HS-5 (cell line): Measurements from ENCODE around the gene UPF1.

Experiments used
- DNase-seq: peaks from one replicate; pipeline ENCODE4 v3.0.0-alpha.2; 2012; ENCODE audit warnings: low read depth

UPF1 gene

DNA sequence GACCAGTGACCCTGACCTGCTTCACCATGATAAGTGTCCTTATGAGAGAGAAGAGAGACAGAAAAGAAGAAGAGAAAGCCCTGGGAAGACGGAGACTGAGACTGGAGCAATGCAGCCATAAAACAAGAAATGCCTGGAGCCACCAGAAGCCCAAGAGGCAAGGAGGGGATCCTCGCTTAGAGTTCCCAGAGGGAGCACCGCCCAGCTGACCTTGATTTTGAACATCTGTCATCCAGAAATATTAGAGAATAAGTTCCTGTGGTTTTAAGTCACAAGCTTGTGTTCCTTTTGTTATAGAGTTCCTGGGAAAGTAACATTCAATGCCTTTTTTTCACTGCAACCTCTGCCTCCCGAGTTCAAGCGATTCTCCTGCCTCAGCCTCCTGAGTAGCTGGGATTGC, 44.0 kb downstream of the UPF1 start:
- no peak for DNase-seq

DNA sequence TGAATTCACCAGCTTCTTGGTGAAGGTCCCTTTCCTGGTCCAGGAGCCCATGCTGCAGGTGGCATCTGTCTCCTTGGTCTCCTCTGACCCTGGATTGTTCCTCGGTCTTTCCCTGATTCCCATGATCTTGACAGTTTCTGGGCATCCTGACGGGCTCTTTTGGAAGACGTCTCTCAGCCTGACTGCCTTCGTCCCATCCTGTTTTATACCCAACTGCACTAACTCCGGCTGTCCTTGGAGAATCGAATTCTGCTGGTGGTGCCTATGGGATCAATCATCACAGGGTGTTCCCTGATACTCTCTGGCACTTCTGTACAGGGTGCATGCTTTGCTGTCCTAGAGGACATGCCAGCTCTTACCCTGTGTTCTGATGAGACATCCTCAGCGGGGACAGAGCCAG, 45.1 kb downstream of the UPF1 start:
- no peak for DNase-seq

- no peak for DNase-seq
These were observed 46.5 kb downstream of the UPF1 start for GRCh38 chr19:18878058-18878797.

GRCh38 chr19:18878858-18879578, 47.3 kb downstream of the UPF1 start:
- no peak for DNase-seq

GRCh38 chr19:18879579-18880373, 48.0 kb downstream of the UPF1 start:
- DNase-seq: no peak

- no peak for DNase-seq
These were observed 49.7 kb downstream of the UPF1 start for GRCh38 chr19:18881491-18881890.

DNA sequence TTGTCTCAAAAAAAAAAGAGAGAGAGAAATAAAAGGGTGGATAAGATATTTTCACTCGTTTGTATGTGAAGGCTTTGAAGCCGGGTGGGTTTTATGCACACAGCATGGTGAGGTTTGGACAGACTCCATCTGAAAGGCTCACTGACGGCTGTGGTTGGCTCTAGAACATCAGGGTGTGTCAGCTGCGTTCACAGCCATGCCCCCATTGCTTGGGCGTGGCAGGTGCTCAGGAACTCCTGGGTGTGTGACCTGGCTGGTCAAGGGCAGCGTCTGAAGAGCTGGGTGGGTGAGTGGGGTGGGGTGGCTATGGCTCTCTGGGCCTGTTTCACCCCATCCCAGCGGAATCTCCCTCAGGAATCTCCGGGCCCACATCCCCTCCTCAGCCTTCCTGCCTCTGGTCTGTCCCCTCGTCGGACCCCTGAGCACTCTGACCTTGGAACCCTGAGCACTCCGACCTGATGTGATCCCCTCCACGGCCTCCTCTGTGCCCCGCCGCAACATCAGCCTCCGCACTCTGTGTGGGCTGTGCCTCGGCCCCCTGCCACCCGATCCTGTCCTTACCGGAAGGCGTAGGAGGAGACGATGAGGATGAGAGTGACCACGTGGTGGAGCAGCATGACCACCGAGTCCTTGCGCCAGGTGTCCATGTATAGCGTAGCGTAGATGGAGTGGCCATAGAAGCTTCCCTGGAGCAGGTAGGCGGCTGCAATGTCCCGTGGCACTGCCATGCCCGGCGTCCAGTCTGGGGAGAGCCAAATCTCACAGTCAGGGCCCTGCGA, 52.0 kb downstream of the UPF1 start:
- DNase-seq: no peak

DNA sequence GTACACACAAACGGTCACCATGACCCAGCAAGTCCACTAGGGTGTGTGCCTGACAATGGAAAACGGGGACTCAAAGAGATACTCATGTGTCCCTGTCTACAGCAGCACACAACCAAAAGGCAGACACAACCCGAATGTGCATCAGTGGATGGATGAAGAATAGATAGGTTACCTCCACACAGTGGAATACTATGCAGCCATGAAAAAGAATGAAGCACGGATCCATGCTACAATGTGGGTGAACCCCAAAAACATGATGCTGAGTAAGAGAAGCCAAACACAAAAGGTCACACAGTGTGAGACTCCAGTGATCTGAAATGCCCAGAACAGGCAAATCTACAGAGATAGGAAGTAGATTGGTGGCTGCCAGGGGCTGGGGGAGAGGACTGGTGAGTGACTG, 55.2 kb downstream of the UPF1 start:
- no peak for DNase-seq

DNA sequence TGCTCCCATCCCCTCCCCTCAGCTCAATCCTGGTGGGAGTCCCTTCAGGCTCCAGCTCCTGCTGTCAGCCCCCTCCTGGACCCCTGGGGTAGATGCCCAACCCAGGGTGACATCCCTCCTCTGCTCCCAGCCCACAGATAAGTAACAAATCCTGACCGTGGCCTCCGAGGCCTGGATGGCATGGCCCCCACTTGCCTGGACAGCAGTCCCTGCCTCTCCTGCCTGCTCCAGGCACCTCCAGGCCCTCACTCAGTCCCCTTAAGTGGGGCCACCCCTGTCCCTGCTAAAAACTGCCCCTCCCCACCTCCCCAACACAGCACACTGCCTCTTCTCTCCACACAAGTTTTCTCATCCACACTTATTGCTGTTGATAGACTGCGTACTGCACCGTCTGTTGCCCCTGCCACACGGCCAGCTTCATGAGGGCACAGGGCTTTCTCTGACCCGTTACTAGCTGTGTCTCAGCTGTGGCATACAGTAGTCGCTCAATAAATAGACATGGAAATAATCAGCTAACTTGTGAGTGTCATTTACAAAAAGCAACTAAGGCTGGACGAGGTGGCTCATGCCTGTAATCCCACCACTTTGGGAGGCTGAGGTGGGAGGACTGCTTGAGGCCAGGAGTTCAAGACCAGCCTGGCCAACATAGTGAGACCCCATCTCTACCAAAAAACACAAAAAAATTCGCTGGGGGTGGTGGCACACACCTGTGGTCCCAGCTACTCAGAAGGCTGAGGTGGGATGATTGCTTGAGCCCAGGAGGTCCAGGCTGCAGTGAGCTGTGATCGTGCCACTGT, 58.4 kb downstream of the UPF1 start:
- DNase-seq: no peak

- no peak for DNase-seq
These were observed 62.0 kb downstream of the UPF1 start for GRCh38 chr19:18893587-18894253.

DNA sequence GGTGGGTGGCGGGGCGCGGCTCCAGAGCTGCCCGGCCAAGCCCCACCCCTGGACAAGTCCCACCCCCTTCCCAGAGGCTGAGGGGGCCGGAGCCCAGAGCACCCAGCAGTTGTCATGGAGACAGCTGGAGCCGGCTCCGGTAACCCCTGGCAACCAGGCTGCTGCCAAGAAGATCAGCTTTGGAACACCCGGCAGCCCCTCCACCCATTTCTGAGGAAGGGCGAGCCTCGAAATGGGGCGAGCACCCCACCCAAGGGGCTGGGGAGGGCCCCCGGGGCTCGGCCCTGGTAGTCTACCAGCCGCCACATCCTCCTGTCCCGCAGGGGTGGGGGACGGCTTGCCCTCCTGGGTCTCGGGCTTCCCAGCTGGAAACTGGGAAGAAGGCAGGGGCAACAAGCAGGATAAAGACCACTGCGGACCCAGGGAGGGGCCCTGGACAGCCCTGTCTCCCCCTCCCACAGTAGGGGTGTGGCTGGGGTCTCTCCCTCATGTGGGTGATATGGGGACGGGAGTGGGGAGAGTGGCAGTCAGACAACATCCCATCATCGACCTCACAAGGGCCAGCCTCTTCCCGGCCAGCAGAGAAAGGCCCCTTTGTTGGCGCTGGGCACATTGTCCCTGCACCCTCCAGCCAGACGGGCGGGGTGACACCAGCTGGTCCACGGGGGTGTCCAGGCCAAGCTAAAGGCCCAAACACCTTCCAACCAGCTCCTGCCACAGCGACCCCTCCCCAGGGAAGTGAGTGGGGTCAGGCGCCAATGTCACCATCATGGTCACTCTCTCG, 62.7 kb downstream of the UPF1 start:
- no peak for DNase-seq

DNA sequence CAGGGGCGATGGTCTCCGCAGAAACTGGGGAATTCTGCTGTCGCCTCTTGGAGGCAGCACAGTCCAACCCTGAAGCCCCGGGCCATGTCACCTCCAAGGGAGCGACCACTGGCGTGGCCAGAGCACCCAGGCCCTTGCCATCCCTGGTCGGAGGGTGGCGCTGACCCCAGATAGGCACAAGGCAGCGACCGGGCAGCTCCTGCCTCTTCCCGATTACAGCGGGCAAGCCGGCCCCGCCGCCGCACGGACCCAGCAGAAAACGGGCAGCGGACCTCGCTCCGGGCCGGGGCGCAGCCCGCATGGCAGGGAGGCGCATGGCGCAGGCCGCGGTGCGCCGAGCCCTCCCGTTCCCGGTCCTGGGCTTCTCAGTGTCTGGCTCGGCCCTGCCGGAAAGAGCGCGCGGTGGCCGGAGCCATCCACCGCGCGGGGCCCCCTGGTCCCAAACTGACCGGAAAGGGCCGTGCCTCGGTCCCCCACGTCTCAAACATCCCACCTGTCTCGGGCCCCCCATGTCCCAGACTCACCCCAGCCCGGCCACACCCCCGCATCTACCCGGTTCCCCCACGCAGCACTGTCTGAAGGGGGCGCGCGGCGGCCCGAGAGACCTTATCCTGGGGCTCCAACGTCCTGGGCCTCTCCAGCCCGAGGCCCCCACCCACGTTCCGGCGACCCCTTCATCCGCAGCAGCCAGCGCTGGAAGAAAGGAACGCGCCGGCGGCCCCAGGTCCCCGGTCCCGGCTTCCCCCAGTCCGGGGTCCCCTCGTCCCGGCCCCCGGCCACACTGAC, 63.5 kb downstream of the UPF1 start:
- DNase-seq: no peak

- no peak for DNase-seq
These were observed 64.1 kb downstream of the UPF1 start, which contains the start of gene CERS1 for GRCh38 chr19:18895824-18896341. TSS of gene CERS1 (minus strand) at chr19:18896158. CDS start at chr19:18896072, 86 bp downstream.

DNA sequence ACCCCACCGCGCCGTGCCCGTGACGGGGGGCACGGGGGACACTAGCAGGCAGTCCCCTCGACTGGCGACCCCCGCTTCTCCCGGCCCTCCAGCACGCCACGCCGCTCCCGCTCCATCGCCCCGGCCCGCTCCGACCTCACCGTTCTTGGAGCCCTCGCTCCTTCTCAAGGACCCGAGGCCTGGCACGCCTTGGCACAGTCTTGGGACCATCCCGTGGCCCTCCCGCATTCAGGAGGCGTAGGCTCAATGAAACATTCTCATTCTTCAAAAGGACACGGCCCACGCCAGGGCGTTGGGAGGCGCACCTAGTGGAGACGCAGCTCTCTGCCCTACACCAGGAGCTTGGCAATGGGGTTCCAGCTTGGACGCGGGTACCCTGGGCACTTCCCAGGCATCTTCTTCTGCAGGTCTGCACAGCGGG, 64.7 kb downstream of the UPF1 start:
- no peak for DNase-seq

DNA sequence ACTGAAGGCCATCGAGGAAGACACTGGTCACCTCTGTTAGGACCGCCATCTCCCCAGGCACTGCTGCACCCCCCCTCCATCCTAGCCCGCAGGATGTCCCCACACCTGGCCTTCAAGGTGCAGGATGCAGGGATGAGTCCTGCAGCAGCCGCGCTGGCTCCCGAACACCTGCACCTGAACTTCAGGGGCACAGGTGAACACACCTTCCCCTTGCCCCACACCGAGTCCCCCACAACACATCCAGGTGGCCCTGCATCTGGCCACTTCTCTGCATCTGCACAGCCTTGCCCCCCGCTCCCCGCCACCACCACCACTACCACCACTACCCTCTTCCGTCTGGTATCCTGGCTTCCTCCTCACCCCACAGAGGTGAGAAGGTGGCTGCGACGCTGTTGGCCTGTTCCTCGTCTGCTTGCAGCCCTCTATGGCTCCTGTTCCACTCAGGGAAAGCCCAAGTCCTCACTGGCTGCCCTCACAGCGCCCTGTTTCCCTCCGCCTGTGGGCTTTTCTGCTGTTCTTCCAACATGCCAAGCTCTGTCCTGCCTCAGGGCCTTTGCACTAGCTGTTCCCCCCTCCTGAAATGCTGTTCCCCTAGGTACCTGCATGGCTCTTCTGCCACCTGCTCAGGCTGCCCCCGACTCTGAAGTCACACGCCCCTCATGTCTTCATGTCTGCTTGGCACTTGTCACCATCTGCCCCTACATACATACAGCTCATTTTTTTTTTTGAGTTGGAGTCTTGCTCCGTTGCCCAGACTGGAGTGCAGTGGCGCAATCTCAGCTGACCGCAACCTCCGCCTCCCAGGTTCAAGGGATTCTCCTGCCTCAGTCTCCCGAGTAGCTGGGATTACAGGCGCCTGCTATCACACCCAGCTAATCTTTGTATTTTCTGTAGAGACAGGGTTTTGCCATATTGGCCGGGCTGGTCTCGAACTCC, 65.6 kb downstream of the UPF1 start:
- no peak for DNase-seq

DNA sequence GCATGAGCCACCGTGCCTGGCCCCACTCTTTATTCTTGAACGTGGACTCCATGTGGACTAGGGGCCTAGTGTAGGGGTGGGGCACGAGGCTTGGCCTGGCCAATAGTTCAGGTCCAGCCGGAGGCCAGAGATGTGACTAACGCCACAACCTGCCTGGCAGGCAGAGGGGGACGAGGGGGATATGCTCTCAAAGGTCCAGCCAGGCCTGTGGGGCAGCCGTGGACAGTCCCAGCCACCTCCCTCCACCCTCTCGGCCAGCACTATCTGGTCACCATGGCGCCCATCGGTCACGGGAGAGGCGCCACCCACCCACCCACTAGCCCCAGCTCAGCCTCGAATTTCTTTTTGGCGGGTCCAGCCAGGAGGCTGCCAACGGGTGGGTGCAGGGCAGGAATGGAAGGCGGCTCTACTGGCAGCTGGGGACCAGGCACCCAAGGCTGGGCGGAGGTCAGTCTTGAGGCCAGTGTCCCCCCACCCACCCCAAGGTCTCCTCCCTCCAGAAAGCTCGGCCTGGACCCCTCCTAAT, 66.4 kb downstream of the UPF1 start:
- no peak for DNase-seq
